Breast epithelium (tissue), 3 donors: ENCODE data around the gene CTXND1.

Experiments
- CTCF ChIP-seq, 3 donors: fragments of 450-650 bp; IDR thresholded peaks; one replicate each; pipeline ENCODE4 v1.5.1; 2016 to 2017; ENCODE audit warnings: antibody characterized with exemption in 3 of 3, mild to moderate bottlenecking in 3 of 3, moderate library complexity in 3 of 3
- POLR2A ChIP-seq: fragments of 450-650 bp; IDR thresholded peaks from one replicate; pipeline ENCODE4 v1.6.1; 2016; ENCODE audit warnings: antibody characterized with exemption, mild to moderate bottlenecking, moderate library complexity
- POLR2AphosphoS5 ChIP-seq, 3 donors: sonication (generic); formaldehyde crosslinking; IDR thresholded peaks; one replicate each; pipeline ENCODE4 v1.6.1; 2017; ENCODE audit warnings: antibody characterized with exemption in 3 of 3

- TF ChIP-seq CTCF (IDR thresholded peaks at IDR 0.05) = no peak
- TF ChIP-seq POLR2A = no peak
- TF ChIP-seq POLR2AphosphoS5 (IDR thresholded peaks at IDR 0.05) = no peak
These were observed 84.1 kb downstream of the CTXND1 start for GRCh38 chr15:80167936-80168335.
